ENCODE results near the gene SLC39A12.
"Not testable (repeated sequence)": the region's sequence is repeated elsewhere in the genome, so short reads cannot be mapped to it uniquely, and the experiment has no call there.

Gene SLC39A12

DNA sequence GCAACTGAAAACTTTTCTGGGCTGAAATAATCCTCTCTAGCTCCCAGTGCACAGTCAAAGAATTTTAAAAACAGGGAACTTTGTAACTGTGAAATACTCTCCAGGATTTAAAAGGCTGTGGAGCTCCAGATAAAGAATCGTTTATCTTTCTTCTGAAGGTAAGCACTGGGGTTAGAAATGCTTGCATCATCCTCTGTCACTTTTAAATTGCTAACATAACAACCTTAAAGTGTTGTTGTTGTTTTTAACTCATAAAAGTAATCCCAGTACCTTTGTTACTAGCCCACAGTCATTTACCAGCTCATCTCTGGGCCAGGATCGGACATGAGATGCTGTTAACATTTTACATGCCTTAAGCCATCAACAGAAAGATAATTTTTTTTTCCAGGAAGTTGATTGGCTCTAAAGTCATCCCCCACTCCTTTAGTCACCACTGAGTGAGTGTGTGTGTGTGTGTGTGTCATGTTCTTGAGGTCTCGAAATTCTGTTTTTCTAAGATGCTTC lies at the start of gene SLC39A12:
SLC39A12 (plus strand) TSS at position 51 of the 504 bp plus-strand sequence. CDS start 1,359 bp downstream, outside the sequence.
- no peak for DNase-seq (ENCODE audit: low spot score)

DNA sequence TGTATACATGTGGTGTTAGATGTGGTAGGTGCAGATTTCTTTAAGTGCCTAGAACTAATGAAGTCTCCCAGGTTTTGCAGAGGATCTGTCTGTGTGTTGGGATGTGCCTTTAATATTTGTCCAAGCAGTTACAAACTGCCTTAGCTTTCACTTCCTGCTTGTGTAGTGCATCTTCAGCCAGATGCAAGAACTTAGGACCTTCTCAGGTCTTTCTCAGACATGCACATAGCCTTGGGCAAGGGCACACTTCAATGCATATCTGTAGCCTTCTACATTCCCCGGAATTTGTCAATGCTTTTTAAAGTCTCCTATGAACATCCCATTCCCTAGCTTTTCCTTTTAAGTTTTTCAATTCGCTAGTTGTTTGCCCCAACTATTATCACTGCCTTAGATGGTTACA lies 47.2 kb upstream of the SLC39A12 start:
- no peak for DNase-seq (ENCODE audit: low spot score)

DNA sequence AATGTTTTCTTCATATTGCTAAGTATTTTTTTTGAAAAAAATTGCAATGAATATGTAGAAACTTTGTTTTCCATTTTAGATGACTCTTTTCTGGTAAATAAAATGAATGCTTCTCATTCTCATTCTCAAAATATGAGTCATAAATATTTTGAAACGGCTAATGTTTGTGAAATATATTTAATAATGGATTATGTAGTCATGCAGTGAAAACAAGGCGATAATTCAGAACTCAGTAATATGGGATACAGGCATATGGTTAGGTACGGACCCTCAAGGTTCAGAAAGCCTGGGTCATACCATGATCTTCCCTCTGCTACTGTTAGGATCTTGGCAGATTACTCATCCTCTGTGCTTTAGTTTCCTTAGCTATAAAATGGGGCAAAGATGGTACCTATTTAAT lies 46.2 kb upstream of the SLC39A12 start:
- no peak for DNase-seq (ENCODE audit: low spot score)

DNA sequence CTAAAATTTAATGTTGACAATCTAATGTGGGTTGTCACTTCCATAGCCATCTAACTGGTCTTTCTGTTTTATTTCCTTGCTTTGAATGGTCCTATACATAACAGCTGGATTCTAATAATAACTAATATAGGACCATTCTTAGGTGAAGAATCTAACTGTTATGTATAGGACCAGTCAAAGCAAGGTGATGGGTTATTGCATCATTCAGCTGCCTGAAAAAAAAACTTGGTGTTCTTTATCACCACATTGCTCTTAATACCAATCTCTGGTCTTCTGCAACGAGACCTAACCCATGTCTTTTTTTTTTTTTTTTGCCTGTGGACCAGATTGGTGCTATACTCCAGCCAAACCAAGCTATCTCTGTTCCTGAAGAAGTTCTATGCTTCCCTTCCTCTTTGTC lies 45.7 kb upstream of the SLC39A12 start:
- no peak for DNase-seq (ENCODE audit: low spot score)

DNA sequence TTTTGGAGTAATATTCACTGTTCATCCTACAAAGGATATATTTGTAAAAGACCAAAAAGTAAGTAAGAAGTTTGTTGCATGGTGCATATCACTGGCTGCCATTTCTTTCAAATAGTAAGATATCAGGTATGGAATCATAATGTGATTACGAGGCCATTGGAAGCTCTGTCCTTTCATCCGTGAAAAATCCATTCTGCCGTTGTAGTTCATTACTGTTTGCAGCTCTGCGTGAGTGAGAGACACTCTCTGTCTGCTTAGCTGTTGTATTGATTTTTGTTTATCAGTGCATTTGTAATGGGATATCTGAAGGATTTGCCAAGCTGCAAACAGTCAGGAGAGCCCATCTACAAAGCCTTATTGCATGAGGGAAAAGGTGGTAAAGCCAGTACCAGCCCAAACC lies 44.1 kb upstream of the SLC39A12 start:
- no peak for DNase-seq (ENCODE audit: low spot score)

DNA sequence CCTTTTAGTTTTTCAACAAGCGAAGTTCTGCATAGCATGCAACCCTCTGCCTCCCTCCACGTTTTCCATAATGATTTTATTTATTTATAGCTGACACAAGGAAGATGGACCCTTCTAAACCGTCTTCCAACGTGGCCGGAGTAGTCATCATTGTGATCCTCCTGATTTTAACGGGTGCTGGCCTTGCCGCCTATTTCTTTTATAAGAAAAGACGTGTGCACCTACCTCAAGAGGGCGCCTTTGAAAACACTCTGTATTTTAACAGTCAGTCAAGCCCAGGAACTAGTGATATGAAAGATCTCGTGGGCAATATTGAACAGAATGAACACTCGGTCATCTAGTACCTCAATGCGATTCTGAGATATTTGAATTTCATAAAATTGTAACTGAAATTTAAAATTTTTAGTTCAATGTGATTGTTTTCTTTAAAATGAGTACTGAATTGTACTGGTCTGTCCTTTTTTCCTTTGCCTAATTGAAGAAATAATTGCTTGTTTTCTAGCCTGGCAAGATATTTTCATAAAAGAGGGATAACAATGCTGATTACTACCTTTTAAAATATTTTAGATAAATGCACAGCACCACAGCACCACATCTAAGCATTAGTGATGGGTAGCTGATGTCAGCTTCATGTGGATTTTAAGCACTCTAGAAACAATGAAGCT lies 41.5 kb upstream of the SLC39A12 start:
- peak; percentile 31 for DNase-seq (ENCODE audit: low spot score)

DNA sequence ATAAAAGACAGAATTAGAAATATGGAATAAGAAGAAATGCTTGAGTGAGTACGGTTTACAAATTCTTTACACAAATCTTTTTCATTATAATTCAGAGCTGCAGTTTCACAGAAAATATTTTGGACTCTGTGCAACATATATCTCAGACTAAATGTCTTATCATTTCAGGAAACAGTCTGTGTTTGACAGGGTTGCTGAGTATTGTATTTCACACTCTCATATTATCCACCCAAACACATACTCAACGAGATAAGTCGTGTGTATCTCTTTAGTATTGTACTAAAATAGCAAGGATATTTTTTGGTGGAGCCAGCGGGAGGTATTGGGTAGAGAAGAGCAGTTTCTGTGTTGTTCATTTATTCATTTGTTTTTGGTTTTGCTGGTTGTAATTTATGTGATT lies 39.0 kb upstream of the SLC39A12 start:
- no peak for DNase-seq (ENCODE audit: low spot score)

DNA sequence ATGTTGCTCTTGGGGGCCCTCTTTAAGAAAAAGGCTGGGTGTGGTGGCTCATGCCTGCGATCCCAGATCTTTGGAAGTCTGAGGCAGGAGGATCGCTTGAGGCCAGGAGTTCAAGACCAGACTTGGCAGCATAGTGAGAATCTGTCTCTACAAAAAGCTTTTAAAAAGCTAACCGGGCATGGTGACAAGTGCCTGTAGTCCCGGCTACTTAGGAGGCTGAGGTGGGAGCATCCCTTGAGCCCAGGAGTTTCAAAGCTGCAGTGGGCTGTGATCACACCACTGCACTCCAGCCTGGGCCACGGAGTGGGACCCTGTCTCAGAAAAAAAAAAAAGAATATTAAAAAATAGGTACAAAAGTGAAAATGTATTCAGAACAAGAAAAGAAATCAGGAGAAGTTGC lies 38.1 kb upstream of the SLC39A12 start:
- DNase-seq (ENCODE audit: low spot score): no peak

DNA sequence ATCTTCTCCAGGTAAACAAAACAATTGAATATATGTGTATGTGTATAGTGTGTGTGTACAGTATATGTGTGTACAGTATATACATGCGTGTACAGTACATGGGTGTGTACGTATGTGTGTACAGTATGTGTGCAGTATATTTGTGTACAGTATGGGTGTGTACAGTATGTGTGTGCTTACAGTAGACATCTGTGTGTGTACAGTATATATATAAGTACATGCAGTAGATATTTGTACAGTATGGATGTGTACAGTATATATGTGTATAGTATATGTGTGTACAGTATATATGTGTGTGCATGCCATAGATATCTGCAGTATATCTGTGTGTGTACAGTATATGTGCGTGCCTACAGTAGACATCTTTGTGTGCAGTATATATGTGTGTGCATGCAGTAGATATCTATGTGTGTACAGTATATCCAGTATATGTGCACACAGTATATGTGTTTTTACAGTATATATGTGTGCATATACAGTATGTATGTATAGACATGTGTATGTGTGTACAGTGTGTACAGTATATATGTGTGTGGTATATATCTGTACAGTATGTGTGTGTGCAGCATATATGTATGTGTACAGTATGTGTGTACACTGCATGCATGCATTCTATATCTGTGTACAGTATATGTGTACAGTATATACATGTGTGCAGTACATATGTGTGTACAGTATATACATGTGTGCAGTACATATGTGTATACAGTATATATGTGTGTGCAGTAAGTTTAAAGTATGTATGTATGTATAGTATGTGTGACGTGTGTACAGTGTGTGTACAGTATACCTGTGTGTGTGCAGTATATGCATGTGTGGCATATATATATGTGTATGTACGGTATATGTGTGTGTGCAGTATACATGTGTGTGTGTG lies 37.3 kb upstream of the SLC39A12 start:
- DNase-seq (ENCODE audit: low spot score): no peak

DNA sequence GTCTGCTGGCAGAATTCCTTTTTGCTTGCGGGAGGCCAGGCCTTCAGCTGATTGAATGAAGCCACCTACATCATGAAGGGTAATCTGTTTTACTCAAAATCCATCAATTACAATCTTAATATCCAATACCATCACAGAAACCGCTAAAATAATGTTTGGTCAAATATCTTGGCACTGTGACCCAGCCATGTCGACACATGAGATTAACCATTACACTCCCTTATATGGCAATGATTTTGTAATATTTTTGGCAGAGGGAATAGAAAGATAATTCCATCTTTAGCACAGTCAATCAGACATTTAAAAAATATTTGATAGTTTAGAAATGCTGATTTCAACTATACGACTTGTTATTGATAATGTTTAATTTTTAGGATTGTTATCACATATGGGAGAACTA lies 36.5 kb upstream of the SLC39A12 start:
- no peak for DNase-seq (ENCODE audit: low spot score)

DNA sequence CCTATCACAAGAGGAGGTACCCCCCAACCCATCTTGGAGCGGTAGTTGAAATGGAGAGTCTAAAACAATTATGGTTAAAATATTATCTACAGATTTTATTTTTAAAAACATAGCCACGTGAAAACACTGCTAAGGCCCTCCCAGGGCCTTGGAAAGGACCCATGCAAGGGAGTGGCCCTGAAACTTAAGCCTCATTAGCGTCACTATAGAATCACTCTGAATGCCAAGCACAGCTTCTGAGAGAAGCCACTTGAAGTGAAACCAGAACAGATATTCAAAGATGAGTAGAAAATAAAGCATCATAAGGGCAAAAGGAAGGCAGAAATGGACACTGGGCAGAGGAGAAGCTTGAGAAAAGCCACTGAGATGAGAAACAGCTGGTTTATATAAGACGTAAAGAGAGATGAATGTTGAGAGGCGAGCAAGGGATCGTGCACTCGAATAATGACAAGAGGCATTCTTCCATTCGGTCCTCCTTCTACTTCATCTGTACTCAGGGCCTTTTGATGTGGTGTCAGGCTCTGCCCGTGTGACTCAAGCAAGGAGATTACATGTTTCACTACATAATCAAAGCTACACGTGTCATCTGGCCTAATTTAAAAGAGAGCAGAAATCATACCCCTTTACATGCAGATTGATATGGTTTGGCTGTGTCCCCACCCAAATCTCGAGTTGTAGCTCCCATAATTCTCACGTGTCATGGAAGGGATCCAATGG lies 33.4 kb upstream of the SLC39A12 start:
- DNase-seq (ENCODE audit: low spot score): no peak

DNA sequence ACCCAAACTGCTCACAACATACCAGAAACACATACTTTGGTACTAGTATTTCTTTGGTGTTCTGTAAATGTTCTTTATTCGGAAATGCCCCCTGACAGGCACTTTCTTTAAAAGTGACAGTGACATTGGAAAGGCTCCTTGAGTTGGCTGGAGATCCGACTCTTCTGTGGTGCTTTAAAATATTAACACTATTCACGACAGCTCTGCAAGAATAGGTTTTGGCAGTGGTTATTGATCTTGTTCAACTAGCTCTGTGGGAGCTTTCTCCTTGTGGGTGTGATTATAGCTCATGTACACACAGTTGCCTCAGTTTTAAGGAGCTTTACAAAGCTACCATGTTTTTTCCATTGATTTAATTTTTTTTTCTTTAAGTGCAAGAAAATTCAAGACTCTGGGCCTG lies 30.3 kb upstream of the SLC39A12 start:
- DNase-seq (ENCODE audit: low spot score): no peak

DNA sequence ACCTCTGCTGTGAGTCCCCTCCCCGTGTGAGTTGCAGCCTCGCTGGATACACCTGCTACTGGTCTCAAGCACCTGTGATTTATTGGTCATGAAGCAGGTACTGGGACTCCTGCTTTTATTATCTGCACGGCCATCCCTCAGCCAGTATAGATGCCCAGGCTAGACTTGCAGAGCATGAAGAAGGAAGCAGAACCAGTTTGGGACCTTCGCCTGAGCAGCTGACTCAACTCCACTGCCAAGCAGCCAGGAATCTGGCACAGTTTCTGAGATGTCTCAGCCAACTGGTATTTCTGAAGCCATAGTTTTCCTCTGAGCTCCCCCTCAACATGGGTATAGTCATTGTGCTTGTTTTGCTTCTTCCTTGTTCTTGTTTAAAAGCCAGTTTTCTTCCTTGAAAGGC lies 28.0 kb upstream of the SLC39A12 start:
- peak; percentile 18 for DNase-seq (ENCODE audit: low spot score)

DNA sequence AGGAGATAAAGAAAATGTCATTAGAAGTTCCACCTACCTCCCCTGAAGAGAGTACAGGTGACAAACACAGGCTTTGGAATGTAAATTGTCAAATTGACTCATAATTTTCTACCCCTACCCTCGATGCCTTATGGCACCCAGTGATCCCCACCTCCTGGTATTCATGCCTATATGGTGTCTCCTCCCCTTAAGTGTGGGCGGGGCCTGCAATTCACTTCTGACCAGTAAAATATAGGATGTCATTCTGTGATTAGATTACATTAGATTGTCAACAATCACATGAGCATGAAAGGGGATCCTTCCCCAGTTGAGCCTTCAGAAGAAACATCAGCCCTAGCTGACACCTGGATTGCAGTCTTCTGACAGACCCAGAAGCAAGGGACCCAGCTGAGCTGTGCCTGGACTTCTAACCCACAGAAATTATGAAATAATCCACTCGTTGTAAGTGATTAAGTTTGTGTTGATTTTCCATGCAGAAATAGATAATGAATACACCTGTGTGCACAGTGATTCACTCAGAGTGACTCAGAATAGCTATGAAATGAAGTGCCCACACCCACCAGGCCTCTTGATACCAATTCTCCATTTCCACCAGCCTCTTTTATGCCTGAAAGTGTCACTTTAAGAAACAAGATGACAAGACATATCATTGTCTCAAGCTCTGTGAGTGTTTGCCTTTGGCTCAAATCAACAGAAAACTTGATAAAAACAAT lies 8.5 kb upstream of the SLC39A12 start:
- no peak for DNase-seq (ENCODE audit: low spot score)

DNA sequence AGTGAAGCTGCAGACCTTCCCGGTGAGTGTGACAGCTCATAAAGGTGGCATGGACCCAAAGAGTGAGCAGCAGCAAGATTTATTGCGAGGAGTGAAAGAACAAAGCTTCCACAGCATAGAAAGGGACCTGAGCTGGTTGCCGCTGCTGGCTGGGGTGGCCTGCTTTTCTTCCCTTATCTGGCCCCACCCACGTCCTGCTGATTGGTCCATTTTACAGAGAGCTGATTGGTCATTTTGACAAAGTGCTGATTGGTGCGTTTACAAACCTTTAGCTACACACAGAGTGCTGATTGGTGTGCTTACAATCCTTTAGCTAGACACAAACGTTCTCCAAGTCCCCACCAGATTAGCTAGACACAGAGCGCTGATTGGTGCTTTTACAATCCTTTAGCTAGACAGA lies 1.4 kb upstream of the SLC39A12 start:
- not testable (repeated sequence) for DNase-seq (ENCODE audit: low spot score)

DNA sequence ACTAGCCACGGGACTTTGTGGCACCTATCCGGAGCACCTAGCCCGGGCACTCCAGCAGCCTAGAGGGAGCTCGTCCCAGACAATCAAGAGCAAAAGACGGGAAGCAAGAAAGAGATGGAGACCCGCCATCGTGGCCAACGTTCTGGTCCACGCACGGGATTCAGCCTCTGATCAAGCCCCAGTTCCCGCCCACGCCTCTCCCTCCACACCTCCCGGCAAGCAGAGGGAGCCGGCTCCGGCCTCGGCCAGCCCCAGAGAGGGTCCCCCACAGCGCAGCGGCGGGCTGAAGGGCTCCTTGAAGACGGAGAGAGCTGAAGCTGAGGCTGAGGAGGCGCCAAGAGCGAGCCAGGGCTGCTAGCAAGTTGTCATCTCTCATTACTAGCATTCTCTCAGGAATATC lies 992 bp upstream of the SLC39A12 start:
- DNase-seq (ENCODE audit: low spot score): no peak

DNA sequence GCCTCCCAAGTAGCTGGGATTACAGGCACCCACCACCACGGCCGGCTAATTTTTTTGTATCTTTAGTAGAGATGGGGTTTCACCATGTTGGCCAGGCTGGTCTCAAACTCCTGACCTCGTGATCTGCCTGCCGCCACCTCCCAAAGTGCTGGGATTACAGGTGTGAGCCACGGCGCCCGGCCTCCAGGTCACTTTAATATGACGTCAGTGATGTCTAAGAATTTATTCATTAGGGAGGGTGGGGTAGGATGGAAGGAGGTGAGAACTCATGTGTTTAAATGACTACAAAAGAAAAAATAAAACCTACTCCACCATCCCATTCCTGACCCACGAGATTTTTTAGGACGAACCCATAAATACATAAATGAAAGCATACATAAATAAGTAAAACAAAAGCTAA lies 2.7 kb downstream of the SLC39A12 start:
- not testable (repeated sequence) for DNase-seq (ENCODE audit: low spot score)

DNA sequence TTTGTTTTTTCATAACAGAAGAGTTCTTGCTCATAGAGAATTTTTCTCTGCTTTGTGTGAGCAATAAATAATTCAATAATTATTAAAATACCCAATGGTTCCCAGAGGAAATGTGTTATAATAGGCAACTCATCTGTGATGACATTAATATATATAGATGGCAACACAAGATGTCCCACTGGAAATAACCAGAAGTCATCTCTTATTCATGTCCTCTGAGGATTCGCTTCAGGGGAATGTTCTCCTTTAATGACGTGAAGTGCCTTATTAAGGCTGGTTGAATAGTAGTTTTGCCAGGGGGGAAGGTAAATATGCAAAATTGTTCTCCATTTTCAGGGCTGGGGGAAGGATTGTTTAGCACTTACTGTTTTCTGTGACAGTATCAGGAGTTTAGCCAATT lies 3.1 kb downstream of the SLC39A12 start:
- no peak for DNase-seq (ENCODE audit: low spot score)

DNA sequence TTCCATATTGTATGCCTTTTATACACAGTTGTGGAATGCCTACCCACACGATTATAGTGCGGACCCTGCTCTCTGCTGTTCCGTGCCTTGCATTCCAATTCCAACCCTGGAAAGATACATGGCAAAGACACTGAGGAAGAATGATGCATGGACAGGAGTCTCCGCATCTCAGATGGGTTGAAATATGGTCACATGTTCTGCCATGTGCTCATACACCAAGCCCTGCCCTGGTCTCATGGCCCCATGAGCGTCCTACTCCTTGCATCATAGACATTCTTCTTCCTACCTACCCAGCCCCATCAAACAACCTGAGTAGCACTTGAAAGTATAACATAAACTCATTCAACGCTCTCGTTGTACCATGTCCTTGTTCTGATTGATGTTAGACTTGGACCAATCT lies 6.3 kb downstream of the SLC39A12 start:
- no peak for DNase-seq (ENCODE audit: low spot score)

DNA sequence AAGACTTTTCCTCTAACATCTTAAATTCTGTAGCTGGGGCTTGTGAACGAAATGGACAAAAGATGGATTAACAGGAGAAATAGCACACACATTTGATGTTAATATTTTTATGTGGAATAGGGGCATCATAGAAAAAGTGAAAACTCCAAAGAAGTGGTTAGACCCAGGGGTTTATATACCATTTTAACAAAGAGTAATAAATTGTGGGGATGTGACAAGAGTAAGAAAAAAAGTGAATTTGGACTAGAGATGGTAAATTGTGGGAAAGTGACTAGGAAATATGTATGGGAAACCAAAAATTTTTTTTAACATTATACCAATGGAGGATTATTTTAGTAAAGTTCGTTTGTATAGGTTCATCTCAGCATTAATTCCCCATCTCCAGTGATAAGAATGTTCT lies 8.2 kb downstream of the SLC39A12 start:
- DNase-seq (ENCODE audit: low spot score): no peak

DNA sequence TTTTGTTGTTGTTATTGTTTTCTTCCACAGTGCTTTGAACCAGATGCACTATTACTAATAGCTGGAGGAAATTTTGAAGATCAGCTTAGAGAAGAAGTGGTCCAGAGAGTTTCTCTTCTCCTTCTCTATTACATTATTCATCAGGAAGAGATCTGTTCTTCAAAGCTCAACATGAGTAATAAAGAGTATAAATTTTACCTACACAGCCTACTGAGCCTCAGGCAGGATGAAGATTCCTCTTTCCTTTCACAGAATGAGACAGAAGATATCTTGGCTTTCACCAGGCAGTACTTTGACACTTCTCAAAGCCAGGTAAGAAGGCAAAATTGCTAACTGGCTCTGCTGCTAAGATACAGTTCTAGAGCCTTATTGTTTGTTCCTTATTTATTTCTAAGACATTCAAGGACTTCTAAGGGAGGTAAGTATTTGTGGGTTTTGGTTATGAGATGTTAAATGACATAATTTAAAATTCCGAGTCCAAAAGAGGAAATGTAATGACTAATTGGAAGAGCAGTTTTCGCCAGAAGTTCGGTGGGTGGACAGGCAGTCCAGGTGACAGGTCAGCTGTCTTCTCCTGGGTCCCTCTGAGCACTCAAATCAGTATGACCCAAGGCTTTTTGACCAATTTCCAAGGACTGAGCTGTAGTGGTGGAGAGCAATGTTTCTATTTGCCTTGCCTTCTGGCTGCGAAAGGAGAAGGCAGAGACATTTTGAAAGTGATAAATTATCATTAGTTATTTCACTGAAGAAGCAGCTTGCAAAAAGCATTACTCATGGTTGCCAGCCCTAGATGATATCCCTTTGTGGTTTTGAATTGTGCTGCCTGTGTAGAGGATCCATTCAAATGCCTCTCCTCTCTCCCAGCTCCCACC lies 10.1 kb downstream of the SLC39A12 start:
- no peak for DNase-seq (ENCODE audit: low spot score)

Data from putamen (tissue), 1 donor.